Loucy (cell line): ENCODE results near the gene CYB5D1.

Experiments used
- H2AFZ ChIP-seq: fragments of 200-600 bp; sonication (generic); 2 replicates; pipeline ENCODE4 v1.6.0; 2016; ENCODE audit warnings: antibody characterized with exemption, mild to moderate bottlenecking, low read length, moderate library complexity
- H3F3A ChIP-seq: fragments of 200-600 bp; 2 replicates; pipeline ENCODE4 v1.6.0; 2016; ENCODE audit warnings: antibody characterized with exemption, low read depth, mild to moderate bottlenecking
- H3K27me3 ChIP-seq: fragments of 200-600 bp; sonication (generic); 2 replicates; pipeline ENCODE4 v1.6.1; 2014; ENCODE audit warnings: low read length, mild to moderate bottlenecking; ENCODE audit not compliant: insufficient read depth, poor library complexity, severe bottlenecking
- H3K36me3 ChIP-seq: fragments of 200-600 bp; sonication (generic); 2 replicates; pipeline ENCODE4 v1.6.1; 2016; ENCODE audit warnings: low read length; ENCODE audit not compliant: insufficient read depth
- H3K4me1 ChIP-seq: fragments of 200-600 bp; sonication (generic); 2 replicates; pipeline ENCODE4 v1.5.1; 2014; ENCODE audit warnings: low read length, mild to moderate bottlenecking; ENCODE audit not compliant: insufficient read depth, poor library complexity, severe bottlenecking
- H3K4me2 ChIP-seq: fragments of 200-600 bp; sonication (generic); 2 replicates; pipeline ENCODE4 v1.6.0; 2014; ENCODE audit warnings: antibody characterized with exemption, low read length, low read depth, mild to moderate bottlenecking; ENCODE audit not compliant: poor library complexity, severe bottlenecking
- H3K4me3 ChIP-seq: fragments of 200-600 bp; sonication (generic); 2 replicates; pipeline ENCODE4 v1.5.1; 2014; ENCODE audit warnings: low read length, mild to moderate bottlenecking, mixed read lengths; ENCODE audit not compliant: poor library complexity, severe bottlenecking
- H3K79me2 ChIP-seq: fragments of 200-600 bp; sonication (generic); 2 replicates; pipeline ENCODE4 v1.6.1; 2014; ENCODE audit warnings: low read length; ENCODE audit not compliant: insufficient read depth
- H3K9ac ChIP-seq: fragments of 200-600 bp; sonication (generic); 2 replicates; pipeline ENCODE4 v1.6.0; 2014; ENCODE audit warnings: mild to moderate bottlenecking, low read depth, low read length, moderate library complexity; ENCODE audit not compliant: poor library complexity, severe bottlenecking
- H3K9me2 ChIP-seq: fragments of 200-600 bp; sonication (generic); replicated peaks from 2 replicates; pipeline ENCODE4 v1.6.1; 2016; ENCODE audit warnings: low read depth, low read length, mixed read lengths
- H3K9me3 ChIP-seq: fragments of 200-600 bp; sonication (generic); 2 replicates; pipeline ENCODE4 v1.6.1; 2014; ENCODE audit warnings: mild to moderate bottlenecking, antibody characterized with exemption, low read length, low read depth; ENCODE audit not compliant: insufficient read depth
- H4K20me1 ChIP-seq: fragments of 200-600 bp; sonication (generic); 2 replicates; pipeline ENCODE4 v1.6.0; 2014; ENCODE audit warnings: antibody characterized with exemption, low read length, mild to moderate bottlenecking; ENCODE audit not compliant: insufficient read depth, poor library complexity, severe bottlenecking
- EZH2phosphoT487 ChIP-seq: fragments of 200-600 bp; IDR thresholded peaks from 2 replicates; pipeline ENCODE4 v1.6.1; 2018; ENCODE audit warnings: antibody characterized with exemption, mild to moderate bottlenecking, moderate library complexity, borderline replicate concordance
- TF ChIP-seq, protein P1 (sequence below): fragments of 200-600 bp; sonication (generic); conservative IDR thresholded peaks from 2 replicates; pipeline ENCODE4 v1.5.1; 2014; ENCODE audit warnings: mild to moderate bottlenecking, antibody characterized with exemption, low read length

The CYB5D1 gene

DNA sequence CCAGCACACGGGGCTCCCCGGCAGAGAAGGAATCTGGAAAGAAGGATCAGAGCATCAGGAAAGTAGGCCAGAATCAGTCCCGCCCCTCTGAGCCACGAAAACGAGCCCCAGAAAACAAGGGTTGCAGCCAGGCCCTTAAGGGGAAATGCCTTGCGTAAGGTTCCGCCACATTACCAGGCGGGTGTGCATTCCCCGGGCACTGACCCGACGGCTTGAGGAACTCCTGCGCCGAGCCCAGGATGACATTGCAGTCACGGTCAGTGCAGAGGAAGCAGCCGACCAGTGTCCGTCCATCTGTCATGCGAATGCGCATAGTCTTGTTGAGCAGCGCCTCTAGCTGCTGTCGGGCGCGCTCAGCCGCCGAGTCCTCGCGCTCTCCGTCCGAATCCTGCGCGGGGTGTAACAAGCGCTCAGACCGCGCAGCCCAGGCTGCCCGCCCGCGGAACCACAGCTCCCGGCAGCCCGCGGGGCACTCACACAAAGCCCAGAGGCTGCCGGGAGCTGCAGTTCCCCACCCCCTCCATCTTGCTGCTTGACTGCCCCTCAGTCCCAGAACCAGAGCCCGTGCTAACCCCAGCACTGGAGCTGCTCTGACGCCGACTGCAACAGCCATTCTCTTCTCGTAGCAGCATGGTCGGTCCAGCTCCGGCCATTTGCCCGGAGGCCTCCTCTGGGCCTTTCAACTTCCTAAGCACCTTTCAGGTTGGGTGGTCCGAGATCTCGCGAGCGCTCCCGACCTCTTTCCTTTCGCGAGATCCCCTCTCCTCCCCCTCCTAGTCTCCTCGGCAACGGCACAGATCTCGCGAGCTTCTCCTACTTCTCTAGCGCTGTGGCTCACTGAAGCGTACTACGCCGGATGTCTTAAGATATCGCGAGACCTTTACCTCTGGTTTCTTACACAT, 741 bp upstream of the CYB5D1 start, which contains the start of gene NAA38:
Gene NAA38 (minus strand): TSS at position 749 of the 902 bp plus-strand sequence. CDS start 96 bp downstream, at position 653.
- Histone ChIP-seq H3K9me2 (no peaks in the 10 kb centered on the region), H2AFZ (peak within 1 kb of the TSS; percentile 96), H3K9ac (peak within 1 kb of the TSS; percentile 71), H3K4me2 (peak within 1 kb of the TSS; percentile 92), H3K4me1 (peaks cover 19% of the 10 kb centered on the region), H3K36me3 (peaks cover 11% of the 10 kb centered on the region; the same call in 1 of the 2 replicates), H3K9me3 (no peaks in the 10 kb centered on the region), H3K79me2 (peaks cover 18% of the 10 kb centered on the region; the same call in 1 of the 2 replicates), H3K4me3 (peak within 1 kb of the TSS; percentile 76), H4K20me1 (peaks cover 6% of the 10 kb centered on the region), H3F3A (no peaks in the 10 kb centered on the region), H3K27me3 (no peaks in the 10 kb centered on the region)
- TF ChIP-seq, protein P1, sequence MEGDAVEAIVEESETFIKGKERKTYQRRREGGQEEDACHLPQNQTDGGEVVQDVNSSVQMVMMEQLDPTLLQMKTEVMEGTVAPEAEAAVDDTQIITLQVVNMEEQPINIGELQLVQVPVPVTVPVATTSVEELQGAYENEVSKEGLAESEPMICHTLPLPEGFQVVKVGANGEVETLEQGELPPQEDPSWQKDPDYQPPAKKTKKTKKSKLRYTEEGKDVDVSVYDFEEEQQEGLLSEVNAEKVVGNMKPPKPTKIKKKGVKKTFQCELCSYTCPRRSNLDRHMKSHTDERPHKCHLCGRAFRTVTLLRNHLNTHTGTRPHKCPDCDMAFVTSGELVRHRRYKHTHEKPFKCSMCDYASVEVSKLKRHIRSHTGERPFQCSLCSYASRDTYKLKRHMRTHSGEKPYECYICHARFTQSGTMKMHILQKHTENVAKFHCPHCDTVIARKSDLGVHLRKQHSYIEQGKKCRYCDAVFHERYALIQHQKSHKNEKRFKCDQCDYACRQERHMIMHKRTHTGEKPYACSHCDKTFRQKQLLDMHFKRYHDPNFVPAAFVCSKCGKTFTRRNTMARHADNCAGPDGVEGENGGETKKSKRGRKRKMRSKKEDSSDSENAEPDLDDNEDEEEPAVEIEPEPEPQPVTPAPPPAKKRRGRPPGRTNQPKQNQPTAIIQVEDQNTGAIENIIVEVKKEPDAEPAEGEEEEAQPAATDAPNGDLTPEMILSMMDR: peak; percentile 48
- no peak for TF ChIP-seq EZH2phosphoT487

DNA sequence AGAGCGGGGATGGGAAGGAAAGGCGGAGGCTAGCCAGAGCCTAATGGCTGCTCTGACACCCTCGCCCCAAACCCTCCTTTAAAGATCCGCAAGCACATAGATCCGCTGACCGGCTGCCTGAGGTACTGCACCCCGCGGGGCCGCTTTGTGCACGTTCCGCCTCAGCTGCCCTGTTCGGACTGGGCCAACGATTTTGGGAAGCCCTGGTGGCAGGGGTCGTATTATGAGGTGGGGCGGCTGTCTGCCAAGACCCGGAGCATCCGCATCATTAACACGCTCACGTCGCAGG, 663 bp downstream of the CYB5D1 start:
- H3K9me3 ChIP-seq: no peaks in the 10 kb centered on the region
- H3K4me1 ChIP-seq: peaks cover 19% of the 10 kb centered on the region
- H2AFZ ChIP-seq: no peak overlapping the region
- H3K9me2 ChIP-seq: no peaks in the 10 kb centered on the region
- no peaks in the 10 kb centered on the region; the same call in 1 of the 2 replicates for H3K36me3 ChIP-seq
- H3F3A ChIP-seq: no peaks in the 10 kb centered on the region
- TF ChIP-seq, protein P1: no peak
- TF ChIP-seq EZH2phosphoT487: no peak
- H3K4me3 ChIP-seq: peak overlapping the region; percentile 76
- H4K20me1 ChIP-seq: peaks cover 5% of the 10 kb centered on the region
- H3K27me3 ChIP-seq: no peaks in the 10 kb centered on the region
- H3K79me2 ChIP-seq: peaks cover 21% of the 10 kb centered on the region; the same call in 1 of the 2 replicates
- peak overlapping the region; percentile 71 for H3K9ac ChIP-seq
- peak overlapping the region; percentile 92 for H3K4me2 ChIP-seq

DNA sequence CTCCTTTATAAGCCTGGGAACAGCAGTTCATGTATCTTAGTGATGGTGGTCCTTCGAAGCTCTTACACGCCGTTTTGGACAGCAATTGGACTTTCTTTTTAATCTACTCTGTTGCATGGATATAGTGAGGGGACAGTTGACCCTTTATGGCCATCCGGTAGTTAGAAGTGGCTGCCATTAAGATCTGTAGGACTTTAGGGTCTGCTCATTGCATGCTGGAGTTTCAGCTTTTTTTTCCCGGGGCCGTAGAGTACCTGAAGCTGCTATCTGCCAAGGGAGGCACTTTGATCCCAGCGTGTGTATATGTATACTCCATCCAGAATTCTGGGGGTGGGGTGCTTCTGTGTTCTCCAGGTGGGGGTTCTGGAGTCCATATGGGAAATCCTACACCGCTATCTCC, 1.2 kb downstream of the CYB5D1 start:
- peaks cover 21% of the 10 kb centered on the region; the same call in 1 of the 2 replicates for H3K79me2 ChIP-seq
- H2AFZ ChIP-seq: no peak overlapping the region
- H3K27me3 ChIP-seq: no peaks in the 10 kb centered on the region
- no peaks in the 10 kb centered on the region for H3K9me2 ChIP-seq
- H3K4me3 ChIP-seq: no peak overlapping the region
- peak overlapping the region; percentile 92 for H3K4me2 ChIP-seq
- no peaks in the 10 kb centered on the region for H3K9me3 ChIP-seq
- peaks cover 5% of the 10 kb centered on the region for H4K20me1 ChIP-seq
- peaks cover 19% of the 10 kb centered on the region for H3K4me1 ChIP-seq
- H3K9ac ChIP-seq: no peak overlapping the region
- no peak for TF ChIP-seq EZH2phosphoT487
- TF ChIP-seq, protein P1: no peak
- H3F3A ChIP-seq: no peaks in the 10 kb centered on the region
- H3K36me3 ChIP-seq: no peaks in the 10 kb centered on the region; the same call in 1 of the 2 replicates
